ENCODE results near the gene LIPJ.

GRCh38 chr10:88557256-88557655 is 29.3 kb upstream of the LIPJ start:
- no peak for TF ChIP-seq CTCF (IDR thresholded peaks at IDR 0.05; ENCODE audit: insufficient read depth, low read length, poor library complexity, severe bottlenecking)
- TF ChIP-seq EZH2phosphoT487 (conservative IDR thresholded peaks at IDR 0.05; ENCODE audit: low read length), result no peak
